K562 (cell line): ENCODE results near the gene COL4A1.

ENCODE experiments used
- ETS1 ChIP-seq: conservative IDR thresholded peaks from 2 replicates; pipeline ENCODE4 v1.6.1; 2011; ENCODE audit warnings: low read depth, mild to moderate bottlenecking, low read length; ENCODE audit not compliant: control insufficient read depth
- SOX6 ChIP-seq: fragments of 450-650 bp; IDR thresholded peaks from 2 replicates; pipeline ENCODE4 v1.6.1; 2014; ENCODE audit warnings: mild to moderate bottlenecking

- TF ChIP-seq SOX6 (no peak), ETS1 (no peak)
These were observed 34.3 kb downstream of the COL4A1 start for GRCh38 chr13:110272651-110273050.
